ENCODE data around the gene KCND3.

The KCND3 gene

DNA sequence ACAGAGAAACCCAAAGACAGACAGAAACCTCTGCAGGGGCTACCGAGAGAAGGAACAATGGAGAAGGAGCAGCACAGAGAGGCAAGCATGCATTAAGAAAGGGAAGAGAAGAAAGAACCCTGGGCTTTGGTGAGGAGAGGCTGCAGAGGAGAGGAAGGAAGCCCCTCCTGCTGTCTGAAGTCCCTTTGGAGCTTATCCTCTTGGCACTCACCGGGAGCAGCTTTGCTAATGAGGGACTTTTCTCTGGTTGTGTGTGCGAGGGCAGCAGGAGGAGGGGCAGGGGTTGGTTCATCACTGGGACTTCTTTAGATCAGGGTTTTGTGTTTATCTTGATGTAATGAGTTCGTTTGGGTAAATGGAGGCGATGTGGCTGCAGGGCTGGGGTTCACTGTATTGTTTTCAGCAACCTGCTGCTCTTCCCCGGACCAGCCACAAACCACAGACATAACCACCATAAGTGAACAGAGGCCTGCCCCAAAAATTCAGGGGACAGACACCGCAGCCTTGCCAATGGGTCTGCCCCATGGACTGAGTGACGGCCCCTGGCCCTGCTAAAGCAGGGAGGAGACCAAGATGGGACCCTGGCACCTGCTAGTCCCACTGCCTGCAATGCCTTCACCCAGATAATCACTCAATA lies 100.6 kb downstream of the KCND3 start (continued):
- TF ChIP-seq, protein P1, sequence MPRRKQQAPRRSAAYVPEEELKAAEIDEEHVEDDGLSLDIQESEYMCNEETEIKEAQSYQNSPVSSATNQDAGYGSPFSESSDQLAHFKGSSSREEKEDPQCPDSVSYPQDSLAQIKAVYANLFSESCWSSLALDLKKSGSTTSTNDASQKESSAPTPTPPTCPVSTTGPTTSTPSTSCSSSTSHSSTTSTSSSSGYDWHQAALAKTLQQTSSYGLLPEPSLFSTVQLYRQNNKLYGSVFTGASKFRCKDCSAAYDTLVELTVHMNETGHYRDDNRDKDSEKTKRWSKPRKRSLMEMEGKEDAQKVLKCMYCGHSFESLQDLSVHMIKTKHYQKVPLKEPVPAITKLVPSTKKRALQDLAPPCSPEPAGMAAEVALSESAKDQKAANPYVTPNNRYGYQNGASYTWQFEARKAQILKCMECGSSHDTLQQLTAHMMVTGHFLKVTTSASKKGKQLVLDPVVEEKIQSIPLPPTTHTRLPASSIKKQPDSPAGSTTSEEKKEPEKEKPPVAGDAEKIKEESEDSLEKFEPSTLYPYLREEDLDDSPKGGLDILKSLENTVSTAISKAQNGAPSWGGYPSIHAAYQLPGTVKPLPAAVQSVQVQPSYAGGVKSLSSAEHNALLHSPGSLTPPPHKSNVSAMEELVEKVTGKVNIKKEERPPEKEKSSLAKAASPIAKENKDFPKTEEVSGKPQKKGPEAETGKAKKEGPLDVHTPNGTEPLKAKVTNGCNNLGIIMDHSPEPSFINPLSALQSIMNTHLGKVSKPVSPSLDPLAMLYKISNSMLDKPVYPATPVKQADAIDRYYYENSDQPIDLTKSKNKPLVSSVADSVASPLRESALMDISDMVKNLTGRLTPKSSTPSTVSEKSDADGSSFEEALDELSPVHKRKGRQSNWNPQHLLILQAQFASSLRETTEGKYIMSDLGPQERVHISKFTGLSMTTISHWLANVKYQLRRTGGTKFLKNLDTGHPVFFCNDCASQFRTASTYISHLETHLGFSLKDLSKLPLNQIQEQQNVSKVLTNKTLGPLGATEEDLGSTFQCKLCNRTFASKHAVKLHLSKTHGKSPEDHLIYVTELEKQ (tag by site-specific recombination; IDR thresholded peaks at IDR 0.05; ENCODE audit: borderline replicate concordance) = no peak
- no peak for TF ChIP-seq REST (tag by site-specific recombination; IDR thresholded peaks at IDR 0.05)
- TF ChIP-seq, protein P2, sequence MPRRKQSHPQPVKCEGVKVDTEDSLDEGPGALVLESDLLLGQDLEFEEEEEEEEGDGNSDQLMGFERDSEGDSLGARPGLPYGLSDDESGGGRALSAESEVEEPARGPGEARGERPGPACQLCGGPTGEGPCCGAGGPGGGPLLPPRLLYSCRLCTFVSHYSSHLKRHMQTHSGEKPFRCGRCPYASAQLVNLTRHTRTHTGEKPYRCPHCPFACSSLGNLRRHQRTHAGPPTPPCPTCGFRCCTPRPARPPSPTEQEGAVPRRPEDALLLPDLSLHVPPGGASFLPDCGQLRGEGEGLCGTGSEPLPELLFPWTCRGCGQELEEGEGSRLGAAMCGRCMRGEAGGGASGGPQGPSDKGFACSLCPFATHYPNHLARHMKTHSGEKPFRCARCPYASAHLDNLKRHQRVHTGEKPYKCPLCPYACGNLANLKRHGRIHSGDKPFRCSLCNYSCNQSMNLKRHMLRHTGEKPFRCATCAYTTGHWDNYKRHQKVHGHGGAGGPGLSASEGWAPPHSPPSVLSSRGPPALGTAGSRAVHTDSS (tag by site-specific recombination; IDR thresholded peaks at IDR 0.05) = no peak
- TF ChIP-seq SCRT1 (tag by site-specific recombination; IDR thresholded peaks at IDR 0.05; ENCODE audit: borderline replicate concordance) = no peak

DNA sequence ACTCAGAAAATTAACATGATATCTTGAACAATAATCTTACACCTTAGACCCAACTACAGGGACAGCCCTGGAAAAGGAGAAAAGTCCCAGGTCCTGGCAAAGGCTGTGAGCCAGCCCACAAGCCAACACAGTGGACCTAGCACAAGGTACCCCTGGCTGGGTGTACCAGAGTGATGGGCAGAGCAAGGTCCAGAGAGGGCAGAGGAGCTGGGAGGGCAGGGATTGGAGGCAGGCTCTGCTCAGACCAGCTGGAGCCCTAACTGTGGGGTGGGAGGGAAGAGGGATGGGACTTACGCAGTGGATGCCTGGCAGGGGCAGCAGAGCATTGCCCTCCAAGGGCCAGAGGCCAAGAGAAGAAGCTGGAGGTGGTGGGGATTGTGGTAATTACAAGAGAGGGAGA lies 101.6 kb downstream of the KCND3 start:
- no peaks in the 10 kb centered on the region for H3K36me3 ChIP-seq (ENCODE audit: control insufficient read depth in 2 of 2, insufficient read depth in 1 of 2, low read length in 2 of 2)

More for the DNA sequence above, 101.6 kb downstream of the KCND3 start:
- Histone ChIP-seq H3K27ac (ENCODE audit: extremely low read depth, low read depth, low read length) (no peak overlapping the region), H3K9me3 (ENCODE audit: control insufficient read depth, insufficient read depth, low read depth, low read length) (no peaks in the 10 kb centered on the region), H3K4me3 (ENCODE audit: low read depth, low read length) (no peak overlapping the region), H3K4me1 (ENCODE audit: control insufficient read depth, insufficient read depth, low read length) (no peaks in the 10 kb centered on the region)
- TF ChIP-seq, protein P1 (tag by site-specific recombination; IDR thresholded peaks at IDR 0.05; ENCODE audit: borderline replicate concordance) = no peak
- TF ChIP-seq ZNF670 (tag by site-specific recombination; IDR thresholded peaks at IDR 0.05; ENCODE audit: low read depth) (no peak), ZNF596 (tag by site-specific recombination; IDR thresholded peaks at IDR 0.05) (no peak), ZSCAN23 (tag by site-specific recombination; IDR thresholded peaks at IDR 0.05) (no peak), GLIS2 (tag by site-specific recombination; IDR thresholded peaks at IDR 0.05) (no peak), ZNF366 (tag by site-specific recombination; conservative IDR thresholded peaks at IDR 0.05) (no peak), ZNF610 (tag by site-specific recombination; IDR thresholded peaks at IDR 0.05; ENCODE audit: borderline replicate concordance) (no peak), INSM2 (tag by site-specific recombination; IDR thresholded peaks at IDR 0.05) (no peak), ZNF274 (IDR thresholded peaks at IDR 0.05; ENCODE audit: low read length) (no peak), ZNF274 (tag by site-specific recombination; IDR thresholded peaks at IDR 0.05; ENCODE audit: borderline replicate concordance) (no peak), ZNF843 (tag by site-specific recombination; IDR thresholded peaks at IDR 0.05) (no peak)
- TF ChIP-seq, protein P3, sequence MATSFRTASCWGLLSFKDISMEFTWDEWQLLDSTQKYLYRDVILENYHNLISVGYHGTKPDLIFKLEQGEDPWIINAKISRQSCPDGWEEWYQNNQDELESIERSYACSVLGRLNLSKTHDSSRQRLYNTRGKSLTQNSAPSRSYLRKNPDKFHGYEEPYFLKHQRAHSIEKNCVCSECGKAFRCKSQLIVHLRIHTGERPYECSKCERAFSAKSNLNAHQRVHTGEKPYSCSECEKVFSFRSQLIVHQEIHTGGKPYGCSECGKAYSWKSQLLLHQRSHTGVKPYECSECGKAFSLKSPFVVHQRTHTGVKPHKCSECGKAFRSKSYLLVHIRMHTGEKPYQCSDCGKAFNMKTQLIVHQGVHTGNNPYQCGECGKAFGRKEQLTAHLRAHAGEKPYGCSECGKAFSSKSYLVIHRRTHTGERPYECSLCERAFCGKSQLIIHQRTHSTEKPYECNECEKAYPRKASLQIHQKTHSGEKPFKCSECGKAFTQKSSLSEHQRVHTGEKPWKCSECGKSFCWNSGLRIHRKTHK (tag by site-specific recombination; IDR thresholded peaks at IDR 0.05) = no peak
- TF ChIP-seq, protein P4, sequence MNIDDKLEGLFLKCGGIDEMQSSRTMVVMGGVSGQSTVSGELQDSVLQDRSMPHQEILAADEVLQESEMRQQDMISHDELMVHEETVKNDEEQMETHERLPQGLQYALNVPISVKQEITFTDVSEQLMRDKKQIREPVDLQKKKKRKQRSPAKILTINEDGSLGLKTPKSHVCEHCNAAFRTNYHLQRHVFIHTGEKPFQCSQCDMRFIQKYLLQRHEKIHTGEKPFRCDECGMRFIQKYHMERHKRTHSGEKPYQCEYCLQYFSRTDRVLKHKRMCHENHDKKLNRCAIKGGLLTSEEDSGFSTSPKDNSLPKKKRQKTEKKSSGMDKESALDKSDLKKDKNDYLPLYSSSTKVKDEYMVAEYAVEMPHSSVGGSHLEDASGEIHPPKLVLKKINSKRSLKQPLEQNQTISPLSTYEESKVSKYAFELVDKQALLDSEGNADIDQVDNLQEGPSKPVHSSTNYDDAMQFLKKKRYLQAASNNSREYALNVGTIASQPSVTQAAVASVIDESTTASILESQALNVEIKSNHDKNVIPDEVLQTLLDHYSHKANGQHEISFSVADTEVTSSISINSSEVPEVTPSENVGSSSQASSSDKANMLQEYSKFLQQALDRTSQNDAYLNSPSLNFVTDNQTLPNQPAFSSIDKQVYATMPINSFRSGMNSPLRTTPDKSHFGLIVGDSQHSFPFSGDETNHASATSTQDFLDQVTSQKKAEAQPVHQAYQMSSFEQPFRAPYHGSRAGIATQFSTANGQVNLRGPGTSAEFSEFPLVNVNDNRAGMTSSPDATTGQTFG (tag by site-specific recombination; IDR thresholded peaks at IDR 0.05; ENCODE audit: borderline replicate concordance) = no peak
- POLR2A ChIA-PET = no interaction called here
- CTCF ChIA-PET = interaction anchor here (0.6 kb wide), 1 partner anchor 23 kb away, joined by 3 read pairs; no protein-coding TSS in a partner anchor
